Astrocyte of the spinal cord (primary cell): ENCODE data around the gene HPCAL1.

Experiments used
- DNase-seq: peaks from one replicate; pipeline ENCODE4 v3.0.0; 2011; ENCODE audit warnings: low read depth, low spot score
- H3K4me3 ChIP-seq: 2 replicates; pipeline ENCODE4 v1.5.1; 2011; ENCODE audit warnings: low read depth, mild to moderate bottlenecking, low read length, moderate library complexity
- in situ Hi-C: cut with HindIII; loops from 2 replicates; pipeline ENCODE4 v1.10.0; 2017; ENCODE audit warnings: low sequenced_read_pairs
- TF ChIP-seq, protein P1 (sequence below): IDR thresholded peaks from 2 replicates; pipeline ENCODE4 v1.5.1; 2012; ENCODE audit warnings: low read depth, mild to moderate bottlenecking, low read length, inconsistent platforms

Gene HPCAL1

DNA sequence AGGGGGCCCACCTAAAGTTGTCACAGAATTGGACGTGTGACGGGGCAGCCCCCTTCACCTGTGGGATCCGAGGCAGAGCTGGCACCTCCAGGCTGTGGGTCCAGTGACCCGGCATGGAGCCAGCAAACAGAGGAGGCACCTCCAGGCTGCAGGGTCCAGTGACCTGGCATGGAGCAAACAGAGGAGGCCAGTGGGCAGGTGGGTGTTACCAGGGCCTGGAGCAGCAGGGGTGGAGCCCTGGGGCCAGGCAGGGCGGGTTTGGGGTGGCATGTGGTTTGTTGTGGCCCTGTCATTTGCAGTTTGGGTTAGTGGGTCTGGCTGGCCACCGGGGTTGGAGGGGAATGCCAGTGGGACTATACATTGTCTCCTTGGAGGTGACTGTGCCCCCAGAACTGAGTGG is 68.2 kb downstream of the HPCAL1 start:
- no peak overlapping the region for H3K4me3 ChIP-seq
- TF ChIP-seq, protein P1, sequence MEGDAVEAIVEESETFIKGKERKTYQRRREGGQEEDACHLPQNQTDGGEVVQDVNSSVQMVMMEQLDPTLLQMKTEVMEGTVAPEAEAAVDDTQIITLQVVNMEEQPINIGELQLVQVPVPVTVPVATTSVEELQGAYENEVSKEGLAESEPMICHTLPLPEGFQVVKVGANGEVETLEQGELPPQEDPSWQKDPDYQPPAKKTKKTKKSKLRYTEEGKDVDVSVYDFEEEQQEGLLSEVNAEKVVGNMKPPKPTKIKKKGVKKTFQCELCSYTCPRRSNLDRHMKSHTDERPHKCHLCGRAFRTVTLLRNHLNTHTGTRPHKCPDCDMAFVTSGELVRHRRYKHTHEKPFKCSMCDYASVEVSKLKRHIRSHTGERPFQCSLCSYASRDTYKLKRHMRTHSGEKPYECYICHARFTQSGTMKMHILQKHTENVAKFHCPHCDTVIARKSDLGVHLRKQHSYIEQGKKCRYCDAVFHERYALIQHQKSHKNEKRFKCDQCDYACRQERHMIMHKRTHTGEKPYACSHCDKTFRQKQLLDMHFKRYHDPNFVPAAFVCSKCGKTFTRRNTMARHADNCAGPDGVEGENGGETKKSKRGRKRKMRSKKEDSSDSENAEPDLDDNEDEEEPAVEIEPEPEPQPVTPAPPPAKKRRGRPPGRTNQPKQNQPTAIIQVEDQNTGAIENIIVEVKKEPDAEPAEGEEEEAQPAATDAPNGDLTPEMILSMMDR, result no peak
- in situ Hi-C loops, result no loop called here
- DNase-seq, result no peak

DNA sequence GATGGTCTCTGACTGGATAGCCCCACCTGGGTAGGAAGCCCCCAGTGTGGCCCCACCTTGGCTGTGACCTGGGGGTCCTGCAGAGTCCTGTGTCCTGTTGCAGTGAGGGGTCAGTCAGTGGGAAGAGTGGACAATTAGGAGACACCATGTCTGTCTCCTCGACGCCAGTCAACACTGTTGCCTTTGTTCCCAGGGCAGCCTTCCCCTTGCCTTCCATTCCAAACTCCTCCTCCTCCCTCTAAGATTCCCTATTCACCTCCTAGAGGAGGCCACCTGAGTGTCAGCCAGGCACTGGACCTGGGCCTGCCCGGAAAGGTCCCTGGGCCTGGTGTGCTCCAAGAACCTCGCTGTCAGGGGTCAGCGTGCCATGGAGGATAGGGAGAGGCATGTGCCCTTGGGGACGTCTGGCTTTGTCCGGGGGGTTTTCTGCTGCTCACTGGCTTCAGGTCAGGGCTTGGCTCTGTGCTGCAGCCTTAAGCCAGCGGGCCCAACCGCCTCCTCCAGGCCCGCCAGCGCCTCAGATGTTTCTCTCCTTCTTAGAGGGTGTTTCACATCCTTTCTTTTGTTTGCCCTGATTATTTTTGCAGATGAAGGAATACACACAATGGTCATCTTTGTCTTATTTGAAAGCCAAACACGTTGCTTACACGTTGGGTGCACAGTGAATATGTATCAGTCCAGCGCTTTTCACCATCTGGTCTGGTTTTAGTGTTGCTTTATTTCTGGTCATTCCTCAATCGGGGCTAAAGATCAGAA is 68.9 kb downstream of the HPCAL1 start:
- H3K4me3 ChIP-seq, result no peak overlapping the region
- TF ChIP-seq, protein P1, result no peak
- in situ Hi-C loops, result no loop called here
- DNase-seq, result no peak

DNA sequence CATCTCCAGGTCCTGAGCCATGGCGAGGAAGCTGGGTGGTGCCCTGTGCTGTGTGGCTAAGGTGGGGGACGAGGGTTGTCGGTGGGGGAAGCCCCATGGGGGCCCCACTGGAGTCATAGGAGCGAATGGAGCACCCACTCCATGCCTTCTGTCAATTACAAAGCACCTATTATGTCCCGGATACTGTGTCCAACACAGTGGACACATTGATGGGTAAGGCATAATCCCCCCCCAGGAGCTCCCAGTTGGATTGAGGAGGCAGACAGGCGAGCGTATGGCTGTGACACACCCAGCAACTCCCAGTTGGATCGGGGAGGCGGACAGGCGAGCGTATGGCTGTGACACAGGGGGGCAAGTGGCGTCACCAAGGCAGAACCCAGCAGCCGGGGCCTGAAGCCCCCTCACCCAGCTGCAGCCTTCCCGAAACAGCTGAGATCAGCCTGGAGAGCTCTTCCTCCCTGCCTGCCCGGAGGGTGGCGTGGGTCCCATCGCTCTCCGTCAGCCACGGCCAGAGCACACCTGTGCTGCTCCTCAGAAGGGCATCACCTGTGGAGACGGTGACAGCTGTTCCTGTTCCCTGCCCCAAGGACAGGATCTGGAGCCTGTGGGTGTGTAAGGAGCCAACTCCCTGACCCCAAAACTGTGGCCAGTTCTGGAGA is 69.6 kb downstream of the HPCAL1 start:
- in situ Hi-C loops, result no loop called here
- DNase-seq, result no peak
- TF ChIP-seq, protein P1, result no peak
- no peak overlapping the region for H3K4me3 ChIP-seq

DNA sequence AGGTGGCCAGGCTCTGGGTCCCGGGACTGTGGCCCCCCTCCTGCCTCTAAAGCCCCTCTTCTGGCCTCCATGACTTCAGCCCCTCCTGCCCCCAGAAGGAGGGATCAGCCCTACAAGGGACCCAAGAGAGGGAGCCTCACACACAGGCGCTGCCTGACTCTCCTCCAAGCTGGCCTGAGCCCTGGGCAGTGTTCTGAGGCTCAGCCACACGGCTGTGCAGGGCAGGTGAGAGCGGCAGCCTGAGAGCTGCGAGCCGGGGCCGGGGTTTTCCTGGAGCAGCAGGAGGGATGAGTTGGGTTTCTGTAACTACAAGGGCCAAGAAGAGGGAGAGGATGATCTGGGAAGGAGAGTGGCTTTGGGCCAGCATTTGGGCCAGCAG is 70.1 kb downstream of the HPCAL1 start:
- in situ Hi-C loops, result no loop called here
- TF ChIP-seq, protein P1, result no peak
- no peak overlapping the region for H3K4me3 ChIP-seq
- no peak for DNase-seq

DNA sequence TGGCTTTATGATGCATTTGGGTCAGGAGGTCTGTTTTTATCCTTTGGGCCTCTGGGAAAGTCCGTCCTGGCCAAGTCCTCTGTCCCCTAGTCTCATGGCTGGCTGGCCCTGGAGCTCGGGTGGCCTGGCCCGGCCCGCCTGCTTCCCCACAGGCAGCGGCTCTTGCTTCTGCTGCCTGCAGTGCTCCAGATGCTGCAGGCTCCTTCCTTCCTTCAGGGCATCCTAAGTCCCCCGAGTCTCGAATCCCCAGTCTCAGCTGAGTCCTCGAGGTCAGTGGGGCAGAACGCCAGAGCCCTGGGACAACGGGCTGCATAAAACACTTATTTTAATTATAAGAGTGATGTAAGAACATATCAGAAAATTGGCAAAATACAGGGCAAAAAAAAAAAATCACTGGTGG is 71.2 kb downstream of the HPCAL1 start:
- in situ Hi-C loops, result no loop called here
- TF ChIP-seq, protein P1, result no peak
- H3K4me3 ChIP-seq, result no peak overlapping the region
- DNase-seq, result no peak

DNA sequence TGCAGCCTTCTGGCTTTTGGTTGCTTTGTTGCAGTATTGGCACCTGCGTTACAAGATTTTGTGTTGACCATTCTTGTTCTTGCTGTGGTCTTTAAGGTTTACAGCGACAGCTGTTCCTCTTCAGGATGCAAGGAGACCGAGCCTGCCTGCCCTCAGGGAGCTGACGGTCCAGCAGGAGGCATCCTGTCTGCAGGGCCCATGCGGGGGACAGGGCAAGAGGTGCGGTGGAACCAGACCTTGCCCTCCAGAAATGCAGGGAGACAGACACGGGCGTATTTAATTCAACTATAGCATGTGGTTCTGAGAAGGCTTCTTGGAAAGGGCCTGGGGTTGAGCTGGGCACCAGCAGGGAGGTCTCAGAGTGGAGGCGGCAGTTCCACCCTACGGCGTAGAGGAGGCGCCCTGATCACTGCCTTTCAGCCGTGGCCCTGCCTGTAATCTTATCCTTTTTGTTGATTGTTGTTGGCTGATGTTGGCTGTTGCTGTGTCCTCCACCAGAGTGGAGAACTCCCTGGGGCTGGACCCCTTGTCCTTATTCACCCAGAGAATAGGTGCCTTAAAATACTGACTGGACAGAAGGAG is 71.7 kb downstream of the HPCAL1 start:
- TF ChIP-seq, protein P1, result no peak
- in situ Hi-C loops, result no loop called here
- H3K4me3 ChIP-seq, result no peak overlapping the region
- DNase-seq, result no peak
